ENCODE data around the gene ST8SIA4.

ST8SIA4 gene

GRCh38 chr5:100757618-100758017, 145.5 kb downstream of the ST8SIA4 start:
- no peak for ATAC-seq
- TF ChIP-seq CREB5 (CRISPR knock-in tag; IDR thresholded peaks at IDR 0.05; ENCODE audit: low read depth): no peak
- no peak for TF ChIP-seq RARB (CRISPR knock-in tag; IDR thresholded peaks at IDR 0.05)
- no peak for TF ChIP-seq ZNF8 (CRISPR knock-in tag; IDR thresholded peaks at IDR 0.05)
- TF ChIP-seq ESRRG (CRISPR knock-in tag; IDR thresholded peaks at IDR 0.05): no peak
- no peak for TF ChIP-seq SNAI2 (CRISPR knock-in tag; IDR thresholded peaks at IDR 0.05)
- no peak for TF ChIP-seq PATZ1 (CRISPR knock-in tag; IDR thresholded peaks at IDR 0.05; ENCODE audit: borderline replicate concordance)
- TF ChIP-seq BACH2 (CRISPR knock-in tag; IDR thresholded peaks at IDR 0.05; ENCODE audit: borderline replicate concordance): no peak
- TF ChIP-seq ARNTL (CRISPR knock-in tag; IDR thresholded peaks at IDR 0.05; ENCODE audit: borderline replicate concordance, low read depth): no peak
- no peak for TF ChIP-seq GLIS3 (CRISPR knock-in tag; IDR thresholded peaks at IDR 0.05)
- no peak for TF ChIP-seq ISL1 (CRISPR knock-in tag; IDR thresholded peaks at IDR 0.05)
- TF ChIP-seq TSHZ2 (CRISPR knock-in tag; IDR thresholded peaks at IDR 0.05): no peak
- TF ChIP-seq ZNF565 (CRISPR knock-in tag; conservative IDR thresholded peaks at IDR 0.05; ENCODE audit: low read depth): no peak
- no peak for TF ChIP-seq ZFP30 (CRISPR knock-in tag; IDR thresholded peaks at IDR 0.05)
- no peak for TF ChIP-seq ZC3H10 (CRISPR knock-in tag; IDR thresholded peaks at IDR 0.05)
- no peak for TF ChIP-seq PPARA (CRISPR knock-in tag; IDR thresholded peaks at IDR 0.05; ENCODE audit: borderline replicate concordance)
- TF ChIP-seq TCF4 (CRISPR knock-in tag; IDR thresholded peaks at IDR 0.05; ENCODE audit: borderline replicate concordance): no peak
- TF ChIP-seq TOX (CRISPR knock-in tag; IDR thresholded peaks at IDR 0.05; ENCODE audit: borderline replicate concordance): no peak
- no peak for TF ChIP-seq CSRNP3 (CRISPR knock-in tag; IDR thresholded peaks at IDR 0.05)
- no peak for TF ChIP-seq ZNF70 (CRISPR knock-in tag; IDR thresholded peaks at IDR 0.05)

Data from SK-N-SH treated with all-trans-retinoic acid at 6 μM for 48 hours (cell line).